Panc1 (cell line): Measurements from ENCODE around the gene PIGV. TPM values are rescaled to one million over a fixed set of nuclear protein-coding genes. Genes with fewer than 3 reads are reported as not detected.

ENCODE experiments used
- ATAC-seq: fragments of 200-7000 bp; cut with Tn5 transposase; 2 replicates; pipeline ENCODE4 v1.9.1; 2020; ENCODE audit warnings: mild to moderate bottlenecking, moderate library complexity
- BruUV-seq: library from RNA; stranded (reverse); fragments of 400-500 nt; replicated peaks from 2 replicates; lab custom pipeline; 2021; lab: Mats Ljungman, UMichigan
- CTCF ChIA-PET: fragments of 300-600 bp; sonication (Branson Sonifier 250); formaldehyde crosslinking; loops from one replicate; lab custom pipeline; 2022; ENCODE audit warnings: antibody characterized with exemption; lab: Charles Lee
- POLR2A ChIA-PET: fragments of 300-600 bp; sonication (Branson Sonifier 250); formaldehyde crosslinking; loops from one replicate; lab custom pipeline; 2022; ENCODE audit warnings: antibody characterized with exemption; lab: Charles Lee
- DNase-seq: peaks from one replicate; pipeline ENCODE4 v3.0.0-alpha.2; 2010; ENCODE audit warnings: low read depth, low spot score
- H3K27ac ChIP-seq: 2 replicates; pipeline ENCODE4 v1.5.1; 2011; ENCODE audit warnings: mild to moderate bottlenecking, low read length, inconsistent platforms
- H3K27me3 ChIP-seq: fragments of 200-500 bp; sonication (Bioruptor generic); 2 replicates; pipeline ENCODE4 v1.6.0; 2014; ENCODE audit warnings: low read length, inconsistent platforms; ENCODE audit not compliant: control insufficient read depth, insufficient read depth
- H3K36me3 ChIP-seq: fragments of 200-500 bp; sonication (Bioruptor generic); 2 replicates; pipeline ENCODE4 v1.5.1; 2014; ENCODE audit warnings: inconsistent platforms, mild to moderate bottlenecking, low read length, moderate library complexity; ENCODE audit not compliant: control insufficient read depth, insufficient read depth
- H3K4me1 ChIP-seq: 2 replicates; pipeline ENCODE4 v1.5.1; 2011; ENCODE audit warnings: inconsistent platforms, mild to moderate bottlenecking, low read length, moderate library complexity; ENCODE audit not compliant: control insufficient read depth, insufficient read depth
- H3K4me3 ChIP-seq, 2 experiments: 2 replicates each; pipeline ENCODE4 v1.5.1; 2011 to 2012; ENCODE audit warnings: low read depth in 2 of 2, low read length in 2 of 2, mild to moderate bottlenecking in 2 of 2, inconsistent platforms in 1 of 2, moderate library complexity in 1 of 2
- H3K9me3 ChIP-seq: fragments of 200-500 bp; sonication (Bioruptor generic); 2 replicates; pipeline ENCODE4 v1.5.1; 2014; ENCODE audit warnings: low read depth, mild to moderate bottlenecking, inconsistent platforms, low read length, moderate library complexity; ENCODE audit not compliant: control insufficient read depth, insufficient read depth
- POLR2AphosphoS5 ChIP-seq: IDR thresholded peaks from 2 replicates; pipeline ENCODE4 v1.6.1; 2012; ENCODE audit warnings: mild to moderate bottlenecking, low read depth, low read length, moderate library complexity
- TCF7L2 ChIP-seq: IDR thresholded peaks from 2 replicates; pipeline ENCODE4 v1.6.1; 2011; ENCODE audit warnings: mild to moderate bottlenecking, low read depth, low read length, inconsistent platforms
- in situ Hi-C: cut with HindIII; loops from 2 replicates; pipeline ENCODE4 v1.10.0; 2016; ENCODE audit warnings: low sequenced_read_pairs, low pct_unique_long_range_greater_than_20kb
- intact Hi-C: fragments of 100-400 bp; cut with micrococcal nuclease; formaldehyde crosslinking; loops from one replicate; pipeline ENCODE4 v1.10.0; 2022; ENCODE audit not compliant: unreplicated experiment
- total RNA-seq: library from RNA; stranded (reverse); gene quantifications from one replicate; pipeline ENCODE4 v1.2.1, GENCODE V29; 2021; ENCODE audit not compliant: unreplicated experiment
- TF ChIP-seq, protein P1 (sequence below): fragments of 450-650 bp; IDR thresholded peaks from 2 replicates; pipeline ENCODE4 v1.5.1; 2017; ENCODE audit warnings: mild to moderate bottlenecking
- TF ChIP-seq, protein P2 (sequence below), 2 experiments: IDR thresholded peaks; 2 replicates each; pipeline ENCODE4 v1.6.1; 2011 to 2012; ENCODE audit warnings: low read depth in 2 of 2, control low read depth in 1 of 2, low read length in 1 of 2, mild to moderate bottlenecking in 1 of 2, moderate library complexity in 1 of 2; ENCODE audit not compliant: insufficient read depth in 1 of 2

PIGV gene
- total RNA-seq, 1 experiment from 2014 or later, result 20.1 TPM

DNA sequence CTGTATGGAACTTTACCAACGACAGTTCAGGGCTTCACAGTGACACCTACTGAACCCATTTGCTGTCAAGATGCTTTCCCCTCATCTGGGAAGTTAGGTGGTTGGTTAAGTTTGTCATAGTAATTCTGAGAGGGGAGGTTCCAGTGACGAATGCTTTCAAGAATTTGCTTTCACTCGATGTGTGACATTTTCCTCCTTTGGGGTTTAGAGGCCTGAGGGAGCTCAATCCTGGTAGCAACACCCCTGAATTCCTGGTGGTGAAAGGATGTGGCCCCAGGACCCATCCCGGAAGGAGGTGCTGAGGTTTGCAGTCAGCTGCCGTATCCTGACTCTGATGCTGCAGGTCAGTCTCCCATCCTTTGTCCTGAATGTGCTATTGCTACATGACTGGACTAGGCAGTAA lies 2.8 kb downstream of the PIGV start:
- ChIA-PET POLR2A (interaction anchor here (0.7 kb wide), 1 partner anchor 91 kb away, joined by 4 read pairs; no protein-coding TSS in a partner anchor), CTCF (interaction anchor here (0.6 to 0.7 kb wide), 4 partner anchors 122 to 528 kb away, joined by 3 to 4 read pairs (median 4); no protein-coding TSS in a partner anchor)
- Histone ChIP-seq H3K27me3 (no peaks in the 10 kb centered on the region), H3K4me3 (no peak overlapping the region), H3K36me3 (no peaks in the 10 kb centered on the region; the same call in 1 of the 2 replicates), H3K27ac (peak overlapping the region; percentile 34; the same call in 1 of the 2 replicates), H3K9me3 (no peaks in the 10 kb centered on the region), H3K4me1 (peaks cover 39% of the 10 kb centered on the region)
- ATAC-seq (no peak), DNase-seq (no peak)
- in situ Hi-C loops (no loop called here), intact Hi-C loops (no loop called here)
- no TSS peak for BruUV-seq
- TF ChIP-seq, protein P1, sequence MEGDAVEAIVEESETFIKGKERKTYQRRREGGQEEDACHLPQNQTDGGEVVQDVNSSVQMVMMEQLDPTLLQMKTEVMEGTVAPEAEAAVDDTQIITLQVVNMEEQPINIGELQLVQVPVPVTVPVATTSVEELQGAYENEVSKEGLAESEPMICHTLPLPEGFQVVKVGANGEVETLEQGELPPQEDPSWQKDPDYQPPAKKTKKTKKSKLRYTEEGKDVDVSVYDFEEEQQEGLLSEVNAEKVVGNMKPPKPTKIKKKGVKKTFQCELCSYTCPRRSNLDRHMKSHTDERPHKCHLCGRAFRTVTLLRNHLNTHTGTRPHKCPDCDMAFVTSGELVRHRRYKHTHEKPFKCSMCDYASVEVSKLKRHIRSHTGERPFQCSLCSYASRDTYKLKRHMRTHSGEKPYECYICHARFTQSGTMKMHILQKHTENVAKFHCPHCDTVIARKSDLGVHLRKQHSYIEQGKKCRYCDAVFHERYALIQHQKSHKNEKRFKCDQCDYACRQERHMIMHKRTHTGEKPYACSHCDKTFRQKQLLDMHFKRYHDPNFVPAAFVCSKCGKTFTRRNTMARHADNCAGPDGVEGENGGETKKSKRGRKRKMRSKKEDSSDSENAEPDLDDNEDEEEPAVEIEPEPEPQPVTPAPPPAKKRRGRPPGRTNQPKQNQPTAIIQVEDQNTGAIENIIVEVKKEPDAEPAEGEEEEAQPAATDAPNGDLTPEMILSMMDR, result no peak
- TF ChIP-seq TCF7L2, result no peak
- TF ChIP-seq POLR2AphosphoS5, result no peak

DNA sequence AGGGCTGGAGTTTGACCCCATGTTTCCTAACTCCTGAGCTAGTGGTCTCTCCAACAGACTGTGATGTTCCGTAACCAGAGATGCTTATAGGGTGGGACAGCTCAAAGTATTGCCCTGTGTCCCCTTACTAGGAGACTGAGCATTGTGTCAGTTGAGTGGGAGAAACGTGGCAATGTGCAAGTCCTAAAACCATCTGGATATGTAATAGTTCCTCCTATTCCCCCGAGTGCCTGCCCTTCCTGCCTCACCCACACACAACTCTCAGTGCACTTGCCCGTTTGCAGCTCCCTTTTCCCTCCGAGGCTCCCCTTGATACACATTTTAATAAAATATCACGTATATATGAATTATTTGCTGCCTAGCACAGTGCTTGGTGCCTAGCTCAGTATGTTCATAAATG lies 3.4 kb downstream of the PIGV start:
- DNase-seq (no peak), ATAC-seq (no peak)
- ChIA-PET POLR2A (no interaction called here), CTCF (interaction anchor here (0.6 kb wide), 1 partner anchor 121 kb away, joined by 3 read pairs; no protein-coding TSS in a partner anchor)
- H3K27me3 ChIP-seq, result no peaks in the 10 kb centered on the region
- no peak for TF ChIP-seq TCF7L2
- TF ChIP-seq, protein P1, result no peak
- TF ChIP-seq, protein P2, sequence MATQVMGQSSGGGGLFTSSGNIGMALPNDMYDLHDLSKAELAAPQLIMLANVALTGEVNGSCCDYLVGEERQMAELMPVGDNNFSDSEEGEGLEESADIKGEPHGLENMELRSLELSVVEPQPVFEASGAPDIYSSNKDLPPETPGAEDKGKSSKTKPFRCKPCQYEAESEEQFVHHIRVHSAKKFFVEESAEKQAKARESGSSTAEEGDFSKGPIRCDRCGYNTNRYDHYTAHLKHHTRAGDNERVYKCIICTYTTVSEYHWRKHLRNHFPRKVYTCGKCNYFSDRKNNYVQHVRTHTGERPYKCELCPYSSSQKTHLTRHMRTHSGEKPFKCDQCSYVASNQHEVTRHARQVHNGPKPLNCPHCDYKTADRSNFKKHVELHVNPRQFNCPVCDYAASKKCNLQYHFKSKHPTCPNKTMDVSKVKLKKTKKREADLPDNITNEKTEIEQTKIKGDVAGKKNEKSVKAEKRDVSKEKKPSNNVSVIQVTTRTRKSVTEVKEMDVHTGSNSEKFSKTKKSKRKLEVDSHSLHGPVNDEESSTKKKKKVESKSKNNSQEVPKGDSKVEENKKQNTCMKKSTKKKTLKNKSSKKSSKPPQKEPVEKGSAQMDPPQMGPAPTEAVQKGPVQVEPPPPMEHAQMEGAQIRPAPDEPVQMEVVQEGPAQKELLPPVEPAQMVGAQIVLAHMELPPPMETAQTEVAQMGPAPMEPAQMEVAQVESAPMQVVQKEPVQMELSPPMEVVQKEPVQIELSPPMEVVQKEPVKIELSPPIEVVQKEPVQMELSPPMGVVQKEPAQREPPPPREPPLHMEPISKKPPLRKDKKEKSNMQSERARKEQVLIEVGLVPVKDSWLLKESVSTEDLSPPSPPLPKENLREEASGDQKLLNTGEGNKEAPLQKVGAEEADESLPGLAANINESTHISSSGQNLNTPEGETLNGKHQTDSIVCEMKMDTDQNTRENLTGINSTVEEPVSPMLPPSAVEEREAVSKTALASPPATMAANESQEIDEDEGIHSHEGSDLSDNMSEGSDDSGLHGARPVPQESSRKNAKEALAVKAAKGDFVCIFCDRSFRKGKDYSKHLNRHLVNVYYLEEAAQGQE (IDR thresholded peaks at IDR 0.05; ENCODE audit: insufficient read depth in 1 of 2, low read depth in 2 of 2, low read length in 1 of 2), result no peak
- H3K4me3 ChIP-seq, result no peak overlapping the region
- no TSS peak for BruUV-seq
- H3K4me1 ChIP-seq, result peaks cover 33% of the 10 kb centered on the region
- in situ Hi-C loops, result no loop called here
- H3K9me3 ChIP-seq, result no peaks in the 10 kb centered on the region
- H3K27ac ChIP-seq, result no peak overlapping the region; the same call in 1 of the 2 replicates
- no peaks in the 10 kb centered on the region; the same call in 1 of the 2 replicates for H3K36me3 ChIP-seq
- intact Hi-C loops, result no loop called here
